Activated CD4-positive, CD25-positive, alpha-beta regulatory T cell treated with anti-CD3 and anti-CD28 coated beads, Interleukin-2, amount 50 U/mL, for 16 hours (primary cell): ENCODE measurements around the gene CASP9.
"Not testable (repeated sequence)": the region's sequence is repeated elsewhere in the genome, so short reads cannot be mapped to it uniquely, and the experiment has no call there.

ENCODE experiments used
- DNase-seq: peaks from one replicate; pipeline ENCODE4 v3.0.0-alpha.2; 2020; ENCODE audit warnings: low read depth, low spot score

The CASP9 gene

GRCh38 chr1:15500184-15501178 lies 23.5 kb downstream of the CASP9 start:
- no peak for DNase-seq

DNA sequence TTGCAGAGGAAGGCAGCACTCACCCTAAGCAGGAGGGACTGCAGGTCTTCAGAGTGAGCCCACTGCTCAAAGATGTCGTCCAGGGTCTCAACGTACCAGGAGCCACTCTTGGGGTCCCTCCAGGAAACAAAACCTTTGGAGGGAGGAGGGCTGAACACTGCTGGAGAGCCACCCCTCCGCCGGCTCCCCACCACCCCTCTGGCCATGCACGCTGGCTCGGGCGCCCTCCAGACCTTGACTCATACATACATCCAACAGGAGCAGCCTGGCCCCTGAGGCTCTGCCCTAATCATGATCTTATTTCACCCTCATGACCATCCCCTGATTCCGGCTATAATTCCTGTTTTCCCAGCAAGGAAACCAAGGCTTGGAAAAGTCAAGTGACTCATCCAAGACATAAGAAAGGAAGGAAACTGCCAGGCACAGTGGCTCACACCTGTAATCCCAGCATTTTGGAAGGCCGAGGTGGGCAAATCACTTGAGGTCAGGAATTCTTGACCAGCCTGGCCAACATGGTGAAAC lies 30.1 kb downstream of the CASP9 start:
- no peak for DNase-seq

- no peak for DNase-seq
Observed at GRCh38 chr1:15492596-15492995, 31.4 kb downstream of the CASP9 start.

DNA sequence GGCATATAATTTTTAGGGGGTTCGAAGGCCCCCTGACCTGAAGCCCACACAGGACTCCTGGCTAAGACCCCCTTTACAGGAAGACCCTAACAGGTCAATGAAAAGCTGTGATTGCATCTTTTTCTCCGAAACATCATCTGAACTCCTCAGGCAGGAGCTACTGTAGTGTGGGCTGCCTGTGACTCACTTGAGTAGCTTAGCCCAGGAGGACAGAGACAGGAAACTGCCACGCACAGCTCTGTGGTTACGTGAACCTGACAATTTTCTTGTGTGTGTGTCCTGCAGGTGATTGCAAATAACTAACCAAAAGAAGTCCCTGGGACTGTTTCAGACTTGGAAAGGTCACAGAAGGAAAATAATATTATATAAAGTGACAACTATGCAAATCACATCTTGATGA lies 33.0 kb downstream of the CASP9 start:
- not testable (repeated sequence) for DNase-seq

DNA sequence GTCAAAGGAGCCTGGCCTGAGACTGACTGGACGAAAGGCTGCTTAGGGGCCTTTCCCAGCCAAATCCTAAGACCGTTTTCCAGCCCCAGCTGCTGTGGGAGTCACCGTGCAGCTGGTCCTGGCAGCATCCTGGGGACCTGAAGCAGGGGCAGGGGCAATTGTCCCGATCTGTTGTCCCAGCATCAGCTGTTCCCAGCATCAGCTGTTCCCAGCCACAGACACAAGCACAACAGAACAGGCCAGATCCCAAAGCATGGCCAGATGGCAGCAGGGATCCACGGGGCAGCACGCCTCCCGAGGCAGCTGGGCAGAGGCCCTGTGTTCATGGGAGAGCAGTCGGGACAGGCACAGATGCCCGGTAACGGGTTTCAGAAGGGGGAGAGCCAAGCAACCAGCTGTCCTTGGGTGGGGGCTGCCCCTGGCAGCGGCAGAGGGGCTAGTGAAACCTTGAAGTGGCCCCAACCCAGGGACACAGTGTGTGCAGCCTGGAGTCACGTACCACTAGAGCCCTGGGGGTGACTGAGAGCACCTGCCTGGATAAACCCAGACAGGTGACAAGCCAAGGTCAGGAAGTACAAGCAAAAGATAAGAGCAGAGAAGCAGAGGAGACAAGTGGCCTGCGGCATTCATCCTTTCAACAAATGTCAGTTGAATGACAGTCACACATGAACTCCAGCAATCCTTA lies 34.8 kb downstream of the CASP9 start:
- DNase-seq: no peak

- no peak for DNase-seq
Observed at GRCh38 chr1:15488371-15488770, 35.6 kb downstream of the CASP9 start.

- not testable (repeated sequence) for DNase-seq
Observed at GRCh38 chr1:15486844-15487610, 37.0 kb downstream of the CASP9 start.

- DNase-seq: no peak
Observed at GRCh38 chr1:15485636-15486035, 38.4 kb downstream of the CASP9 start.

- DNase-seq: not testable (repeated sequence)
Observed at GRCh38 chr1:15484443-15484842, 39.6 kb downstream of the CASP9 start.

DNA sequence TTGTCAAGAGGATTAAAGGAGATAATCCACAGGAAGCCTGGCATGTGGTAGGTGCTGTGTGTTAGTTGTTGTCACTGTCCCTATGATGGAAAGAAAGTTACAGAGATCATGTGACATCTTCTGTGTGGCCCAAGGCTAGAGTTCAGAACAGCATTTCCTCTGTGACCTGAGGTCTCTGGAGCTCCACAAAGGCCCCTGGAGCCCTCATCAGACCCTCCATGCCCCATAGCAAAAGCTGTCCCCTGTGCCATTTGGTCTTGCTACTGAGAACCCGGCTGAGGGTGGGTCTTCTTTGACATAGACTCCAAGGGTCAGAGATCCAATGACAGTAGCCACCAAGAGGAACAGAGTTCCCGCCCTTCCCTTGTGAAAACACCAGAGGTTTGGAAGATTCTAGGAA lies 40.0 kb downstream of the CASP9 start:
- no peak for DNase-seq

- DNase-seq: not testable (repeated sequence)
Observed at GRCh38 chr1:15482983-15483543, 41.0 kb downstream of the CASP9 start.

DNA sequence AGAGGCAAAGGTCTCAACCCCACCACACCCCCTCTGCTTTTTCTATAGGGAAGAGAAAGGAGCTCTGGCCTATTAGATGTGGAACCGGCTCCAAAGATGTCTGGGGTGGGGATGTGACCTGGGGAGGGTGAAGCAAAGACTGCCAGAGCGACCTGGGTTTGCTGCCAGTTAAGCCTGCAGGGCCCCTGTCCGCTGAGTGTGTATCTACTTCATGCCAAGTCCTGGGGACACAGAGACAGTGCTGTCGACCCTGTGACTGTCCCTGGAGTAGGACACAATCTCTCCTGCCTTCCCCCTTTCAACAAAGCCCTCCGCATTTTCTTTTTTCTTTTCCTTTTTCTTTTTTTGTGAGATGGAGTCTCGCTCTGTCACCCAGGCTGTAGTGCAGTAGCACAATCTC lies 41.6 kb downstream of the CASP9 start:
- not testable (repeated sequence) for DNase-seq

DNA sequence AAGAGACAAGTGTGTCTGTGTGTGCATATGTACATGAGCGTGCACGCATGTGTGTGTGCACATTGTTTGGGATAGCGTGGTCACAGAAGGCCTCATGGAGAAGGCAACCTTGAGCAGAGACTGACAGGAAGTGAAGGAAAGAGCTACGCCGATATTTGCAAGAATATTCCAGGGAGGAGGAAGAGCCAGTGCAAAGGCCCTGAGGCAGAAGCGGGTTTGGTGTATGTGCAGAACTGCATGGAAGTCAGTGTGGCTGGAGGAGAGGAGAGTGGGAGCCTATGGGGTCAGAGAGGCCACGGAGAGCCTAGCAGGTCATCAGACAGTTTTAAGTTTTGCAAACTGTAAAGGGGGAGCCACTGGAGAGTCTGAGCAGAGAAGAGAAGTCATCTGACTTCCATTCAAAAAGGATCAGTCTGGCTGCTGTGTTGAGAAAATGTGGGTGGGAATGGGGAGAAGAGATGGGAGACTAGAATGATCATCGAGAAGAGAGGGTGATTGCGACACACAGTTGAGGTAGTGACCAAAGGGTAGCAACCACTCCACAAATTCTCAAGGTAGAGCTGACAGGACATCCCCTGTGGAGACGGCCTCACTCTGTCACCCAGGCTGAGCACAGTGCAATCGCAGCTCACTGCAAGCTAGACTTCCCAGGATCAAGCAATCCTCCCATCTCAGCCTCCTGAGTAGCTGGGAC lies 44.2 kb downstream of the CASP9 start:
- DNase-seq: no peak

- DNase-seq: no peak
Observed at GRCh38 chr1:15477646-15478212, 46.3 kb downstream of the CASP9 start.

- DNase-seq: no peak
Observed at GRCh38 chr1:15476927-15477326, 47.1 kb downstream of the CASP9 start.

DNA sequence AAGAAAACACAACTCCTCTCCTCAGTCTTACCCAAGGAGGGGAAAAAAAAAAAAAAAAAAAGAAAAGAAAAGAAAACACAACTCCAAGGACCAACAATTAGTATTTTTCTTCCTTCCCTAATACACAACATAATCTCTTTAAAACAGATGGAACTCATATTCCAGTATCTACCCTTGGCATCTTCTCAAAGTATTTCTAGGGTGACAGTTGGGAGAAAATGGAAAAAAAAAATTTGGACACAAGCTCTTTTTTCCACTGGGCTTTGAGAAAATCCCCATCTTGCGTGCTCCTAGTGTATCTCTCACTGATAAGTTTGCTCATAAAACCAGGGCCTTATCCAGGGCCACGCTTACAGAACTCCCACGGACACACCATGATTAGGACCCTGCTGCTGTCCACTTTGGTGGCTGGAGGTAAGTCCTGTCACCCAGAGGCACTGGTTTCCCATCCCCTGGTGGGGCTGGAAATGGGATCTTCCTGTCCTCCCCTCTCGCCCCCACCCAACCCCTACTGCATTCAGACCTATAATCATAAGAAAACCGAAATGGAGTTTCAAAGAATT lies 48.2 kb downstream of the CASP9 start, which contains the start of gene CELA2B:
Gene CELA2B (plus strand): TSS at position 353 of the 563 bp plus-strand sequence. CDS start 22 bp downstream, at position 375.
- DNase-seq: no peak

DNA sequence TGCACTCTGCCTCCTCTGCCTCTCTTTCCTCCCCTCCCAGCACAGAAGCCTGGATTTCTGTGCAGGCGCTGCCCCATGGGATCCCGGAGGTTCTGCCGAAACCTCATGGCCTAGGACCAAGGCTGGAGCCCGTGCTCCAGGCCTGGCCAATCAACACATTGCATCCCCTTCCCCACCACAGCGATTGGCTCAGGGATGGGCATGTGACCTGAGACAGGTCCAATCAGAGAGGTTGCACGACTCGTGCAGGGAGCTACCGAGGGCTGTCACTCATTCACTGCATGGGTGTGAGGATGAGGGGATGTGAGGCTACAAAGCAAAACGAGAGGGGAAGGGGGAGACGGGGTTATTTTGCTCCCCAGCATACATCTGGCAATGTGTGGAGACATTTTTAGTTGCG lies 51.4 kb downstream of the CASP9 start:
- DNase-seq: no peak

DNA sequence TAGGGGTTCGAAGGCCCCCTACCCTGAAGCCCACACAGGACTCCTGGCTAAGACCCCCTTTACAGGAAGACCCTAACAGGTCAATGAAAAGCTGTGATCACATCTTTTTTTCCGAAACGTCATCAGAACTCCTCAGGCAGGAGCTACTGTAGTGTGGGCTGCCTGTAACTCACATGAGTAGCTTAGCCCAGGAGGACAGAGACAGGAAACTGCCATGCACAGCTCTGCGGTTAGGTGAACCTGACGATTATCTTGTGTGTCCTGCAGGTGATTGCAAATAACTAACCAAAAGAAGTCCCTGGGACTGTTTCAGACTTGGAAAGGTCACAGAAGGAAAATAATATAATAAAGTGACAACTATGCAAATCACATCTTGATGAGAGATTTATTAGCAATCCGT lies 52.3 kb downstream of the CASP9 start:
- DNase-seq: not testable (repeated sequence)

GRCh38 chr1:15471067-15471466 lies 52.9 kb downstream of the CASP9 start:
- DNase-seq: not testable (repeated sequence)
